Glutamatergic neuron (in vitro differentiated cells): ENCODE measurements around the gene CC2D2A. TPM values are rescaled to one million over a fixed set of nuclear protein-coding genes. Genes with fewer than 3 reads are reported as not detected.

Experiments used
- DNase-seq: peaks from one replicate; pipeline ENCODE4 v3.0.0; 2022
- H3K27ac Mint-ChIP-seq: one replicate; pipeline ENCODE4 v1.8.0; 2020; ENCODE audit warnings: mild to moderate bottlenecking, mixed read lengths, inconsistent platforms; ENCODE audit not compliant: unreplicated experiment
- H3K27me3 Mint-ChIP-seq: one replicate; pipeline ENCODE4 v1.8.0; 2020; ENCODE audit warnings: mild to moderate bottlenecking, moderate library complexity, mixed read lengths, inconsistent platforms; ENCODE audit not compliant: unreplicated experiment
- H3K36me3 Mint-ChIP-seq: one replicate; pipeline ENCODE4 v1.8.0; 2020; ENCODE audit warnings: mild to moderate bottlenecking, mixed read lengths, inconsistent platforms; ENCODE audit not compliant: unreplicated experiment
- H3K4me1 Mint-ChIP-seq: one replicate; pipeline ENCODE4 v1.8.0; 2020; ENCODE audit warnings: mild to moderate bottlenecking, low read depth, mixed read lengths, inconsistent platforms; ENCODE audit not compliant: unreplicated experiment
- H3K4me3 Mint-ChIP-seq: one replicate; pipeline ENCODE4 v1.8.0; 2020; ENCODE audit warnings: mild to moderate bottlenecking, mixed read lengths, inconsistent platforms; ENCODE audit not compliant: unreplicated experiment
- H3K9me3 Mint-ChIP-seq: one replicate; pipeline ENCODE4 v1.8.0; 2020; ENCODE audit warnings: mild to moderate bottlenecking, moderate library complexity, mixed read lengths, inconsistent platforms; ENCODE audit not compliant: unreplicated experiment
- total RNA-seq: library from RNA; stranded (reverse); fragmentation: NEBNext Ultra II Directional; extraction: Animal tissue kit (Norgen Biotek cat#: 25700); gene quantifications from one replicate; pipeline ENCODE4 v1.2.1, GENCODE V29; 2021; ENCODE audit not compliant: unreplicated experiment
- TF ChIP-seq, protein P1 (sequence below): fragments of 200-600 bp; sonication (generic); IDR thresholded peaks from one replicate; pipeline ENCODE4 v1.5.0; 2021; ENCODE audit not compliant: partially characterized antibody, unreplicated experiment

CC2D2A gene
- total RNA-seq, 1 donor from 2014 or later, result 13.3 TPM

DNA sequence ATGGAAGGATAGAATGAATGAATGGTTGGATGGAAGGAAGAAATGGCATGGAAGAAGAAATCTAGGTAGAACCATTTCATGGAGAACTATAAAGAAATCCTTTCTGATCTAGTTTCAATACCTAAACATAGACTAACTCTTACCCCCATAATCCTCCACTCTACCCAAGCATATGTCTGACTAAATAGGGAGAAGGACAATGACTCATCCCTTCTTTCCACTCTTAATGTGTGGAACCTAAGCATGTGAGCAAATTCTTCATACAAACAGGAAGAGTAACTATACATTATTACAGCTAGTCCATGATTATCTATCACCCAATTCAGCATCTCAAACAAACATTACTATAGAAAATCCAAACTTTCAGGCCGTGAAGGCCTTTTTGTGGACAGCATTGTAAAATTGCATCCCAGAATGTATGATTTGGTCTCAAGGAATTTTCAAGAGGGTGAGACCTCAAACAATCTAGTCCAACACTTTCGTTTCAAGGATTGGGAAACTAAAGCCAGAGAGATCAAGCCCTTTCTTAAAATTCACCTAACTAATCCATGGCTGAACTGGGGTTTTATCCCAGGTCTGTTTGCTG is 30.6 kb upstream of the CC2D2A start:
- no peaks in the 10 kb centered on the region for H3K27me3 Mint-ChIP-seq
- no peak for DNase-seq
- H3K4me3 Mint-ChIP-seq, result no peak overlapping the region
- no peaks in the 10 kb centered on the region for H3K9me3 Mint-ChIP-seq
- no peaks in the 10 kb centered on the region for H3K36me3 Mint-ChIP-seq
- H3K4me1 Mint-ChIP-seq, result no peaks in the 10 kb centered on the region
- H3K27ac Mint-ChIP-seq, result no peak overlapping the region
- TF ChIP-seq, protein P1, sequence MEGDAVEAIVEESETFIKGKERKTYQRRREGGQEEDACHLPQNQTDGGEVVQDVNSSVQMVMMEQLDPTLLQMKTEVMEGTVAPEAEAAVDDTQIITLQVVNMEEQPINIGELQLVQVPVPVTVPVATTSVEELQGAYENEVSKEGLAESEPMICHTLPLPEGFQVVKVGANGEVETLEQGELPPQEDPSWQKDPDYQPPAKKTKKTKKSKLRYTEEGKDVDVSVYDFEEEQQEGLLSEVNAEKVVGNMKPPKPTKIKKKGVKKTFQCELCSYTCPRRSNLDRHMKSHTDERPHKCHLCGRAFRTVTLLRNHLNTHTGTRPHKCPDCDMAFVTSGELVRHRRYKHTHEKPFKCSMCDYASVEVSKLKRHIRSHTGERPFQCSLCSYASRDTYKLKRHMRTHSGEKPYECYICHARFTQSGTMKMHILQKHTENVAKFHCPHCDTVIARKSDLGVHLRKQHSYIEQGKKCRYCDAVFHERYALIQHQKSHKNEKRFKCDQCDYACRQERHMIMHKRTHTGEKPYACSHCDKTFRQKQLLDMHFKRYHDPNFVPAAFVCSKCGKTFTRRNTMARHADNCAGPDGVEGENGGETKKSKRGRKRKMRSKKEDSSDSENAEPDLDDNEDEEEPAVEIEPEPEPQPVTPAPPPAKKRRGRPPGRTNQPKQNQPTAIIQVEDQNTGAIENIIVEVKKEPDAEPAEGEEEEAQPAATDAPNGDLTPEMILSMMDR, result no peak

DNA sequence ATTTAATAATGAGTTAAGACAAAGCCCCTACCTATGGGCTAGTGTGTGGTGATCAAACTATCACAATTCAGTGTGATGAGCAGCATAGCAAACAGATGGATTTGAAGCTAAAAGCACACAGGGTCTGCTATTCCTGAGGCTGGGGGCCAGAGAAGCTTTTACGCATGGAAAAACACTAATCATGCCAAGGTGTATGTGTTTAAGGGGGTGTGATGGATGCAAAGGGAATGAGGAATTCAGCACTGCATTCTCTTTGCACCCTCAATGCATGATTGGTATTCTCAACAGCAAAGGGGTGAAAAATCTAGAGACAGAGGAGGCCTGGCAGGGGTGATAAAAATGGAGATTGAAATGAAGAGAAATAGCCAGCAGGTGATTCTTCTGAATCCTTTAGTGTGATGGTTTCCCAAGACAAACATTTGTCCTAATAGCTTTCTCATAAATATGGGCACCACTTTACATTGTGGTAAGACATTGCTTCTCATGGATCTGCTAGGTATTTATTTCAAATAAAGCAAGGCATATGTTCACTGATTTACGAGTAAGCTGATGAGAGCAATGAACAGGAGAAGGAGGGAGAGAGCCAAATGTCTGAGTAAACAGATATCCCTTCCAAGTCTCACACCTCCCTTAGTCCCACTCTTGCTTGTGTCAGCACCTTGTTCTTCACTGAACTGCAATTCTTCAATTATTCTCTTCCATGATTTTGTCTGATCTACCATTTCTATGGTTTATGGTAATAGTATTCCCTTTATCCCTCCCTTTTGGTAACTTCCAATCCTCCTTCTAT is 26.1 kb upstream of the CC2D2A start:
- no peaks in the 10 kb centered on the region for H3K4me1 Mint-ChIP-seq
- DNase-seq, result no peak
- H3K27ac Mint-ChIP-seq, result no peak overlapping the region
- no peaks in the 10 kb centered on the region for H3K9me3 Mint-ChIP-seq
- no peaks in the 10 kb centered on the region for H3K27me3 Mint-ChIP-seq
- H3K4me3 Mint-ChIP-seq, result no peak overlapping the region
- no peaks in the 10 kb centered on the region for H3K36me3 Mint-ChIP-seq
- TF ChIP-seq, protein P1, result no peak

DNA sequence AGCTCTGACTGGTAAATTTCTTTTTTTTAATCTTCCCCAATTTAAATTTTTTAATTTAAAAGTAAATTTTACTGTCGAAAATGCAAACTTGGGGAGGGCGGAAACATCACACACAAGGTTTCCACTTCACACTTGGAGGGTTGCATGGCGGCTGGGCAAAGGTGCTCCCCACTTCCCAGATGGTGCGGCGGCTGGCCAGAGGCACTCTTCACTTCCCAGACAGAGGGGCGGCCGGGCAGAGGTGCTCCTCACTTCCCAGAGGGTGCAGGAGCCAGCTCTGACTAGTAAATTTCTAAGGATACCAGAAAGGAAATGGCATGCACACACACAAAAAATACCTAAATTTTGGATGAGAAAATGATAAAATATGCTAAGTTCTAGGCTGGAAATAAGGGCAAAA is 25.4 kb upstream of the CC2D2A start:
- no peaks in the 10 kb centered on the region for H3K4me1 Mint-ChIP-seq
- no peak overlapping the region for H3K4me3 Mint-ChIP-seq
- TF ChIP-seq, protein P1, result no peak
- no peaks in the 10 kb centered on the region for H3K27me3 Mint-ChIP-seq
- no peak for DNase-seq
- H3K36me3 Mint-ChIP-seq, result no peaks in the 10 kb centered on the region
- no peak overlapping the region for H3K27ac Mint-ChIP-seq
- H3K9me3 Mint-ChIP-seq, result no peaks in the 10 kb centered on the region

DNA sequence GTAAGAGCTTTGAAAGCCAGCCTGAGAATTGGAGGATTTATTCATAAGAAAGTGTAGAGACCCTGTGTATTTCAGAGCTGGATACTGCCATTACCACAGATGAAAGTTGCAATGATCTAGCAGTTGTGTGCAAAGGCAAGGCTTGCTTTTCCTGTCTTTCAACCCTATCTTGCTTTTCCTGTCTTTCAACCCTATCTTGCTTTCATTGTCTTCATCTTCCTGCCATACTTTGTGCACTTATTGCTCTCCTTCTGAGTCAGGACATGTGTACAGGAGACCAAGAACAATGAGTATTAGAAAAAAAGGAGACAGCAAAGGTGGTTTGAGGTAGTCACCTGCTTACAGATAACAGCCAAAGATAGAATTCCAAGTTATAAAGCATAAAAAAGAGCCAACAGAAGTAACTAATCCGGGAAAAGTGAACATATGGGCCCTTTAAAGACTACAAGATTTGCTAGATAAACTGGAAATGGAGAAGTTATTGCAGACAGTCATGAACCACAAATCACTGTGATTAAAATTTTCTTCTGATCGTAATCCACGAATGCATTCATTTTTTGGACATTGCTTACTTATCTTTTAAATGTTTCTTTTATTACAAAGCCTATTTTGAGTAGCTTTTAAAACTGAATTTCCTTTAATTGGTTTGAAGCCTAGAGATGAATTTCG is 24.7 kb upstream of the CC2D2A start:
- no peaks in the 10 kb centered on the region for H3K4me1 Mint-ChIP-seq
- TF ChIP-seq, protein P1, result no peak
- no peak for DNase-seq
- no peaks in the 10 kb centered on the region for H3K36me3 Mint-ChIP-seq
- H3K27ac Mint-ChIP-seq, result no peak overlapping the region
- H3K27me3 Mint-ChIP-seq, result no peaks in the 10 kb centered on the region
- H3K4me3 Mint-ChIP-seq, result no peak overlapping the region
- H3K9me3 Mint-ChIP-seq, result no peaks in the 10 kb centered on the region
